B cell (primary cell): ENCODE results near the gene SLC39A13. TPM values are rescaled to one million over a fixed set of nuclear protein-coding genes. Genes with fewer than 3 reads are reported as not detected.

Experiments used
- ATAC-seq: fragments of 200-7000 bp; cut with Tn5 transposase; one replicate; pipeline ENCODE4 v1.10.0; 2021; ENCODE audit warnings: low read depth, mild to moderate bottlenecking, moderate number of reproducible peaks, moderate library complexity
- CTCF ChIA-PET: fragments of 350-600 bp; sonication (Branson Sonifier 250); formaldehyde crosslinking; loops from one replicate; lab custom pipeline; 2021; ENCODE audit warnings: antibody characterized with exemption, inconsistent platforms; lab: Charles Lee
- POLR2A ChIA-PET: fragments of 350-600 bp; sonication (Branson Sonifier 250); formaldehyde crosslinking; loops from one replicate; lab custom pipeline; 2021; ENCODE audit warnings: antibody characterized with exemption; lab: Charles Lee
- DNase-seq: peaks from one replicate; pipeline ENCODE4 v3.0.0; 2013
- H2AFZ ChIP-seq: 2 replicates; pipeline ENCODE4 v1.6.1; 2012; ENCODE audit warnings: mild to moderate bottlenecking, low read depth, low read length; ENCODE audit not compliant: insufficient read depth, poor library complexity, severe bottlenecking
- H3K27ac ChIP-seq, 2 donors: 1 replicate in 1 of 2; 2 replicates in 1 of 2; pipeline ENCODE4 v1.5.1; 2012 to 2013; ENCODE audit warnings: low read length in 2 of 2, mild to moderate bottlenecking in 2 of 2, moderate library complexity in 1 of 2
- H3K27me3 ChIP-seq, 4 experiments: fragments of 200-600 bp in 1 of 4; sonication (generic) in 1 of 4; replicated peaks in 1 of 4; 1 replicate in 2 of 4; 2 replicates in 2 of 4; pipeline versions ENCODE4 v1.6.1 to v1.7.0; 2013 to 2016; ENCODE audit warnings: low read length in 3 of 4, mild to moderate bottlenecking in 2 of 4, mixed read lengths in 1 of 4, moderate library complexity in 1 of 4; ENCODE audit not compliant: insufficient read depth in 4 of 4, control insufficient read depth in 3 of 4; ENCODE audit errors: control extremely low read depth in 1 of 4
- H3K36me3 ChIP-seq, 2 experiments: replicated peaks in 1 of 2; 1 replicate in 1 of 2; 2 replicates in 1 of 2; pipeline versions ENCODE4 v1.6.1 to v1.7.1; 2013; ENCODE audit warnings: low read length in 1 of 2; ENCODE audit not compliant: insufficient read depth in 2 of 2, control insufficient read depth in 1 of 2; ENCODE audit errors: control extremely low read depth in 1 of 2, extremely low read depth in 1 of 2
- H3K4me1 ChIP-seq, 2 donors: fragments of 200-600 bp in 1 of 2; sonication (generic) in 1 of 2; 1 replicate in 1 of 2; 2 replicates in 1 of 2; pipeline versions ENCODE4 v1.5.1 to v1.6.1; 2013 to 2017; ENCODE audit warnings: low read length in 2 of 2; ENCODE audit not compliant: control insufficient read depth in 2 of 2, insufficient read depth in 2 of 2
- H3K4me2 ChIP-seq: replicated peaks from 2 replicates; pipeline ENCODE3; 2012; ENCODE audit warnings: mild to moderate bottlenecking, low read depth, low read length; ENCODE audit not compliant: poor library complexity, severe bottlenecking
- H3K4me3 ChIP-seq, 5 experiments: fragments of 200-600 bp in 1 of 5; sonication (generic) in 1 of 5; 1 replicate in 3 of 5; 2 replicates in 2 of 5; pipeline versions ENCODE4 v1.5.1 to v1.7.0; 2011 to 2016; ENCODE audit warnings: low read length in 4 of 5, mild to moderate bottlenecking in 4 of 5, low read depth in 2 of 5, control low read depth in 1 of 5, moderate library complexity in 1 of 5; ENCODE audit not compliant: insufficient read depth in 1 of 5; ENCODE audit errors: control extremely low read depth in 1 of 5, extremely low read depth in 1 of 5
- H3K79me2 ChIP-seq: fragments of 200-600 bp; sonication (generic); one replicate; pipeline ENCODE4 v1.6.0; 2016; ENCODE audit warnings: low read length; ENCODE audit not compliant: control insufficient read depth, insufficient read depth
- H3K9ac ChIP-seq: fragments of 200-600 bp; sonication (generic); 2 replicates; pipeline ENCODE4 v1.6.1; 2017; ENCODE audit warnings: mild to moderate bottlenecking, low read length, moderate library complexity
- H3K9me3 ChIP-seq, 3 donors: one replicate each; pipeline versions ENCODE4 v1.6.1 to v1.7.1; 2013; ENCODE audit warnings: low read length in 2 of 3; ENCODE audit not compliant: control insufficient read depth in 2 of 3, insufficient read depth in 1 of 3; ENCODE audit errors: control extremely low read depth in 1 of 3
- H4K20me1 ChIP-seq: 2 replicates; pipeline ENCODE4 v1.6.0; 2012; ENCODE audit warnings: mild to moderate bottlenecking, low read length; ENCODE audit not compliant: insufficient read depth, control insufficient read depth, poor library complexity, severe bottlenecking
- H3K27ac Mint-ChIP-seq: one replicate; pipeline ENCODE4 v1.8.0; 2021; ENCODE audit warnings: mixed read lengths
- H3K27me3 Mint-ChIP-seq: one replicate; pipeline ENCODE4 v1.8.0; 2021; ENCODE audit warnings: mixed read lengths
- H3K4me1 Mint-ChIP-seq: one replicate; pipeline ENCODE4 v1.8.0; 2021; ENCODE audit warnings: mixed read lengths
- H3K4me3 Mint-ChIP-seq: one replicate; pipeline ENCODE4 v1.8.0; 2021; ENCODE audit warnings: mixed read lengths
- H3K9me3 Mint-ChIP-seq: one replicate; pipeline ENCODE4 v1.8.0; 2022; ENCODE audit warnings: mixed read lengths; ENCODE audit not compliant: insufficient read depth
- CTCF ChIP-seq: fragments of 200-600 bp; IDR thresholded peaks from one replicate; pipeline ENCODE4 v1.8.0; 2022; ENCODE audit warnings: antibody characterized with exemption, mild to moderate bottlenecking
- EZH2 ChIP-seq: IDR thresholded peaks from 2 replicates; pipeline ENCODE4 v1.6.1; 2012; ENCODE audit warnings: borderline replicate concordance, low read depth, mild to moderate bottlenecking, moderate library complexity, low read length; ENCODE audit not compliant: insufficient read depth, poor library complexity, severe bottlenecking
- WGBS: methylation state at CpG from one replicate; pipeline ENCODE4 v1.1.5; 2013; ENCODE audit warnings: missing lambda C conversion rate; ENCODE audit not compliant: insufficient coverage; 5-methylcytosine and 5-hydroxymethylcytosine counted together
- intact Hi-C: fragments of 100-400 bp; cut with micrococcal nuclease; formaldehyde crosslinking; loops from one replicate; pipeline ENCODE4 v1.10.0; 2022
- polyA plus RNA-seq: library from polyadenylated mRNA; depleted of rRNA; stranded (reverse); fragments of >200 nt; gene quantifications from 2 replicates; pipeline ENCODE4 v1.2.3, GENCODE V29; 2012
- total RNA-seq, 2 donors: library from RNA; stranded (reverse); fragments of 120-200 nt in 1 of 2; gene quantifications; 1 replicate in 1 of 2; 2 replicates in 1 of 2; pipeline versions ENCODE4 v1.2.3 to v1.2.4, GENCODE V29; 2013 to 2022

Gene SLC39A13
- total and polyA plus RNA-seq, 2 donors (not counting 1 experiment from before 2014, with no cell fraction given): 33.0 to 55.7 TPM

GRCh38 chr11:47409440-47410369, 1.3 kb downstream of the SLC39A13 start:
- H3K9me3 ChIP-seq: no peaks in the 10 kb centered on the region
- peaks cover 0 to 12% of the 10 kb centered on the region in 2 experiments for H3K36me3 ChIP-seq
- ChIA-PET CTCF (interaction anchor here (0.8 to 19.1 kb wide), 15 partner anchors 11 to 231 kb away, joined by 3 to 345 read pairs (median 6); partner anchors contain the start of genes ACP2, ARFGAP2, DDB2 and MADD), POLR2A (interaction anchor here (0.6 to 1.3 kb wide), 5 partner anchors 16 to 203 kb away, joined by 3 to 9 read pairs (median 5); partner anchors contain the start of genes ACP2 and SPI1)
- peak overlapping the region; percentile 94 for H3K27ac Mint-ChIP-seq
- H3K27ac ChIP-seq: peak overlapping the region; percentile 74 to 89
- ATAC-seq (no peak), DNase-seq (peak; percentile 36)
- intact Hi-C loops: loop anchor here (2.0 to 10.0 kb wide), 3 partner anchors 143 to 445 kb away; partner anchors contain the start of genes CELF1 and FNBP4
- no peaks in the 10 kb centered on the region for H3K27me3 Mint-ChIP-seq
- peaks cover 16 to 25% of the 10 kb centered on the region in 2 donors for H3K4me1 ChIP-seq
- H3K4me2 ChIP-seq: peak overlapping the region; percentile 98
- no peak for TF ChIP-seq EZH2
- TF ChIP-seq CTCF: no peak
- H3K79me2 ChIP-seq: no peaks in the 10 kb centered on the region
- peak overlapping the region; percentile 99 for H2AFZ ChIP-seq
- no peaks in the 10 kb centered on the region for H4K20me1 ChIP-seq
- H3K9me3 Mint-ChIP-seq: no peaks in the 10 kb centered on the region
- H3K27me3 ChIP-seq: no peaks in the 10 kb centered on the region
- peaks cover 27% of the 10 kb centered on the region for H3K4me1 Mint-ChIP-seq
- 95% methylated on average over 28 of the region's 31 CpGs for WGBS
- peak overlapping the region; percentile 90 for H3K4me3 Mint-ChIP-seq
- H3K4me3 ChIP-seq: no peak overlapping the region
- H3K9ac ChIP-seq: peak overlapping the region; percentile 75
